ENCODE results near the gene LIPA.

LIPA gene

DNA sequence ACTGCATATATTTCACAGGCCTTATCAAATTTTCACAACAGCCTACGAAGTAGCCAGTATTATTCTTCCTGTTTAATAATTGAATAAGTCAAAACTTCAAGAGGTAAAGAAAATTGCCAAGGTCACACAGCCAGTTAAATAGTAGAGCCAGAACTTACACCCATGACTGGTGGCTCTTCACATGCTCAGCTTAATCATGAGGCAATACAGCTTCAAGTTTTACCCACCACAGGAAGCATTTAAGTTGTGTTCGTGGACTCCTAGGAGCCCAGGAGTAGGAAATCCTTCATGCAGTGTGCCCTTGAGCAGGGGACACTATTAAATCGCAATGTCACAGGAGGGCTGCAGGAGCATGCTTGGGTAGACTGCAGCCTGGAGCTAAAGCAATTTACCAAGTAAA lies 11.1 kb downstream of the LIPA start (continued):
- TF ChIP-seq TOX (CRISPR knock-in tag; IDR thresholded peaks at IDR 0.05; ENCODE audit: borderline replicate concordance) (no peak), ISL1 (CRISPR knock-in tag; IDR thresholded peaks at IDR 0.05) (no peak)
- TF ChIP-seq, protein P1, sequence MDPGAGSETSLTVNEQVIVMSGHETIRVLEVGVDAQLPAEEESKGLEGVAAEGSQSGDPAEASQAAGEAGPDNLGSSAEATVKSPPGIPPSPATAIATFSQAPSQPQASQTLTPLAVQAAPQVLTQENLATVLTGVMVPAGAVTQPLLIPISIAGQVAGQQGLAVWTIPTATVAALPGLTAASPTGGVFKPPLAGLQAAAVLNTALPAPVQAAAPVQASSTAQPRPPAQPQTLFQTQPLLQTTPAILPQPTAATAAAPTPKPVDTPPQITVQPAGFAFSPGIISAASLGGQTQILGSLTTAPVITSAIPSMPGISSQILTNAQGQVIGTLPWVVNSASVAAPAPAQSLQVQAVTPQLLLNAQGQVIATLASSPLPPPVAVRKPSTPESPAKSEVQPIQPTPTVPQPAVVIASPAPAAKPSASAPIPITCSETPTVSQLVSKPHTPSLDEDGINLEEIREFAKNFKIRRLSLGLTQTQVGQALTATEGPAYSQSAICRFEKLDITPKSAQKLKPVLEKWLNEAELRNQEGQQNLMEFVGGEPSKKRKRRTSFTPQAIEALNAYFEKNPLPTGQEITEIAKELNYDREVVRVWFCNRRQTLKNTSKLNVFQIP (CRISPR knock-in tag; IDR thresholded peaks at IDR 0.05; ENCODE audit: borderline replicate concordance, low read depth) = no peak
- TF ChIP-seq, protein P2, sequence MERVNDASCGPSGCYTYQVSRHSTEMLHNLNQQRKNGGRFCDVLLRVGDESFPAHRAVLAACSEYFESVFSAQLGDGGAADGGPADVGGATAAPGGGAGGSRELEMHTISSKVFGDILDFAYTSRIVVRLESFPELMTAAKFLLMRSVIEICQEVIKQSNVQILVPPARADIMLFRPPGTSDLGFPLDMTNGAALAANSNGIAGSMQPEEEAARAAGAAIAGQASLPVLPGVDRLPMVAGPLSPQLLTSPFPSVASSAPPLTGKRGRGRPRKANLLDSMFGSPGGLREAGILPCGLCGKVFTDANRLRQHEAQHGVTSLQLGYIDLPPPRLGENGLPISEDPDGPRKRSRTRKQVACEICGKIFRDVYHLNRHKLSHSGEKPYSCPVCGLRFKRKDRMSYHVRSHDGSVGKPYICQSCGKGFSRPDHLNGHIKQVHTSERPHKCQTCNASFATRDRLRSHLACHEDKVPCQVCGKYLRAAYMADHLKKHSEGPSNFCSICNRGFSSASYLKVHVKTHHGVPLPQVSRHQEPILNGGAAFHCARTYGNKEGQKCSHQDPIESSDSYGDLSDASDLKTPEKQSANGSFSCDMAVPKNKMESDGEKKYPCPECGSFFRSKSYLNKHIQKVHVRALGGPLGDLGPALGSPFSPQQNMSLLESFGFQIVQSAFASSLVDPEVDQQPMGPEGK (CRISPR knock-in tag; IDR thresholded peaks at IDR 0.05; ENCODE audit: borderline replicate concordance) = no peak

DNA sequence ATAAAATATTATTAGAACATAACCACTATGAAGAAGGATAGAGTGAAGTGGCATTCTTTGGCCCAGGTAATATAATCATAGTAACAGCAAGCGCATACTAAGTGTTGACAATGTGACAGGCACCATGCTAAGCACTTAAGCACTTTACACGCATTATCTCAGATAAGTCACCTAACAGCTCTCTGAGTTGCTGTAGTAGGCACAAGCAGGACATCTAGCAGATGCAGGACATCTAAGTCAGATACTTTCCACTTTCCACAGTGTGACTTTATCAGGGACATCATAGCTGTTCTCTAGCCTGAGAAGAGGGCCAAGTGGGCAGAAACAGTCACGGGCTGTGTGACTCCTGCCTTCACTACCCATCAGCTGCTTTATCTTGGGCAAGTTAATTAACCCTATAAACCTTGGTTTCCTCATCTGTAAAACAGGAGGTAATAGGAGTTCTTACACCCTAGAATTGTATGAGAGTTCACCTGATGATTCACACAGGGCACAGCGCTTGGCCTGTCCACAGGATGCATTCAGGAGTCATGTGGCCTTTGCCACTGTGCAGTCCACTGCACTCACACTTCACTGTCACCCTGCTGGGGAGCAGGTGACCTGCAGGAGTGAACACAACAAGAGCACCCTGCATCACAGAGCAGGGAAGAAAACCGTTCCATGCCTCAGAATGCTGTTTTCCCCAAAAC lies 12.5 kb downstream of the LIPA start:
- no peak for ATAC-seq
- TF ChIP-seq ARNTL (CRISPR knock-in tag; IDR thresholded peaks at IDR 0.05; ENCODE audit: borderline replicate concordance, low read depth) (no peak), OSR1 (CRISPR knock-in tag; IDR thresholded peaks at IDR 0.05) (no peak), ZC3H10 (CRISPR knock-in tag; IDR thresholded peaks at IDR 0.05) (no peak), TCF4 (CRISPR knock-in tag; IDR thresholded peaks at IDR 0.05; ENCODE audit: borderline replicate concordance) (no peak), BACH2 (CRISPR knock-in tag; IDR thresholded peaks at IDR 0.05; ENCODE audit: borderline replicate concordance) (no peak), CSDC2 (CRISPR knock-in tag; IDR thresholded peaks at IDR 0.05) (no peak), ISL1 (CRISPR knock-in tag; IDR thresholded peaks at IDR 0.05) (no peak), ZFP30 (CRISPR knock-in tag; IDR thresholded peaks at IDR 0.05) (no peak), ESRRG (CRISPR knock-in tag; IDR thresholded peaks at IDR 0.05) (no peak), RARB (CRISPR knock-in tag; IDR thresholded peaks at IDR 0.05) (no peak), TOX (CRISPR knock-in tag; IDR thresholded peaks at IDR 0.05; ENCODE audit: borderline replicate concordance) (no peak), ZNF8 (CRISPR knock-in tag; IDR thresholded peaks at IDR 0.05) (no peak), PPARA (CRISPR knock-in tag; IDR thresholded peaks at IDR 0.05; ENCODE audit: borderline replicate concordance) (no peak), ZFP3 (CRISPR knock-in tag; IDR thresholded peaks at IDR 0.05) (no peak)
- TF ChIP-seq, protein P1 (CRISPR knock-in tag; IDR thresholded peaks at IDR 0.05; ENCODE audit: borderline replicate concordance, low read depth) = no peak
- TF ChIP-seq, protein P3, sequence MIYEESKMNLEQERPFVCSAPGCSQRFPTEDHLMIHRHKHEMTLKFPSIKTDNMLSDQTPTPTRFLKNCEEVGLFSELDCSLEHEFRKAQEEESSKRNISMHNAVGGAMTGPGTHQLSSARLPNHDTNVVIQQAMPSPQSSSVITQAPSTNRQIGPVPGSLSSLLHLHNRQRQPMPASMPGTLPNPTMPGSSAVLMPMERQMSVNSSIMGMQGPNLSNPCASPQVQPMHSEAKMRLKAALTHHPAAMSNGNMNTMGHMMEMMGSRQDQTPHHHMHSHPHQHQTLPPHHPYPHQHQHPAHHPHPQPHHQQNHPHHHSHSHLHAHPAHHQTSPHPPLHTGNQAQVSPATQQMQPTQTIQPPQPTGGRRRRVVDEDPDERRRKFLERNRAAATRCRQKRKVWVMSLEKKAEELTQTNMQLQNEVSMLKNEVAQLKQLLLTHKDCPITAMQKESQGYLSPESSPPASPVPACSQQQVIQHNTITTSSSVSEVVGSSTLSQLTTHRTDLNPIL (CRISPR knock-in tag; IDR thresholded peaks at IDR 0.05; ENCODE audit: low read depth) = no peak
- TF ChIP-seq, protein P2 (CRISPR knock-in tag; IDR thresholded peaks at IDR 0.05; ENCODE audit: borderline replicate concordance) = no peak

DNA sequence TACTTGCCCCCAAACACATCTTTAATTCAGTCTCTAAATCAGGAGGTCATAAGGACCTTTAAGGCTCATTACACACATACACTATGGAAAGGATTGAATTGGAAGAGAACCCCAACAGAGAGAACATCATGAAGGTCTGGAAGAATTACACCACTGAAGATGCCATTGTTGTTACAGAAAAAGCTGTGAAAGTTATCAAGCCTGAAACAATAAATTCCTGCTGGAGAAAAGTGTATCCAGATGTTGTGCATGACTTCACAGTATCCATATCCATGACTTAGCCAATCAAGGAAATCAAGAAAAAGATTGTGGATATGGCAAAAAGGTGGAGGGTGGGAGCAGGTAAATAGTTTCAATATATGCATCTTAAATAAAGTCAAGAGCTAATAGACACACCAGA lies 13.7 kb downstream of the LIPA start:
- TF ChIP-seq, protein P3 (CRISPR knock-in tag; IDR thresholded peaks at IDR 0.05; ENCODE audit: low read depth) = no peak
- no peak for TF ChIP-seq ZC3H10 (CRISPR knock-in tag; IDR thresholded peaks at IDR 0.05)
- no peak for TF ChIP-seq ZNF565 (CRISPR knock-in tag; conservative IDR thresholded peaks at IDR 0.05; ENCODE audit: low read depth)
- ATAC-seq = no peak
